Activated T-cell treated with anti-CD3 and anti-CD28 coated beads for 4 hours (primary cell): ENCODE data around the gene DGKQ.
A peak's percentile ranks its signal among the peaks of the same experiment; 100 is the strongest.

Experiments
- DNase-seq: peaks from one replicate; pipeline ENCODE4 v3.0.0-alpha.2; 2020

Gene DGKQ

GRCh38 chr4:973431-974397 lies at the start of gene DGKQ:
DGKQ (minus strand) TSS chr4:973569; CDS start chr4:973482, 87 bp downstream.
- DNase-seq, result peak; percentile 89

- no peak for DNase-seq
Measured at GRCh38 chr4:1022739-1023066, 49.3 kb upstream of the DGKQ start.

- no peak for DNase-seq
Measured at GRCh38 chr4:1022051-1022738, 48.8 kb upstream of the DGKQ start.

GRCh38 chr4:1021386-1022050 lies 48.1 kb upstream of the DGKQ start:
- no peak for DNase-seq

- DNase-seq, result no peak
Measured at GRCh38 chr4:1019729-1020470, 46.5 kb upstream of the DGKQ start.

- no peak for DNase-seq
Measured at GRCh38 chr4:1019320-1019719, 46.0 kb upstream of the DGKQ start.

- DNase-seq, result no peak
Measured at GRCh38 chr4:1018147-1019020, 45.0 kb upstream of the DGKQ start.

- no peak for DNase-seq
Measured at GRCh38 chr4:1017706-1018105, 44.3 kb upstream of the DGKQ start.

GRCh38 chr4:1017211-1017610 lies 43.8 kb upstream of the DGKQ start:
- DNase-seq, result no peak

- no peak for DNase-seq
Measured at GRCh38 chr4:1015746-1016145, 42.4 kb upstream of the DGKQ start.

GRCh38 chr4:1015179-1015578 lies 41.8 kb upstream of the DGKQ start:
- no peak for DNase-seq

- DNase-seq, result no peak
Measured at GRCh38 chr4:1014291-1015167, 41.2 kb upstream of the DGKQ start.

GRCh38 chr4:1013225-1014073 lies 40.1 kb upstream of the DGKQ start:
- DNase-seq, result no peak

- DNase-seq, result peak; percentile 21
Measured at GRCh38 chr4:1012034-1012739, 38.8 kb upstream of the DGKQ start.

- DNase-seq, result no peak
Measured at GRCh38 chr4:1011666-1012033, 38.3 kb upstream of the DGKQ start.

- peak; percentile 90 for DNase-seq
Measured at GRCh38 chr4:1011022-1011665, 37.8 kb upstream of the DGKQ start, which contains the start of gene FGFRL1. FGFRL1 (plus strand) TSS chr4:1011626; CDS start chr4:1012486, 860 bp downstream.

GRCh38 chr4:1010395-1011021 lies 37.1 kb upstream of the DGKQ start:
- peak; percentile 34 for DNase-seq
